Measurements from ENCODE around the gene RABGAP1L.
A peak's percentile ranks its signal among the peaks of the same experiment; 100 is the strongest.

RABGAP1L gene

DNA sequence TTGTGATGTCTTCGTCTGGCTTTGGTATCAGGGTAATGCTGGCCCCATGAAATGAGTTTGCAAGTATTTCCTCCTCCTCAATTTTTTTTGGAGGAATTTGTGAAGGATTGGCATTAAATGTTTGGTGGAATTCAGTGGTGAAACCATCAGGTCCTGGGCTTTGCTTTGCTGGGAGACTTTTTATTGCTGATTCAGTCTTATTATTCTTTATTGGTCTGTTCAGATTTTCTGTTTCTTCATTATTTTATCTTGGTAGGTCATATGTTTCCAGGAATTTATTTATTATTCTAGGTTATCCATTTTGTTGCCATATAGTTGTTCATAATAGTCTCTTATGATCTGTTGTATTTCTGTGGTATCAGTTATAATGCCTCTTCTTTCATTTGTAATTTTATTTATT lies 126.7 kb downstream of the RABGAP1L start:
- Histone ChIP-seq H3K27ac (ENCODE audit: insufficient read depth in 1 of 2, low read depth in 1 of 2, low read length in 2 of 2, poor library complexity in 1 of 2, severe bottlenecking in 2 of 2) (no peak overlapping the region), H3K9me3 (ENCODE audit: control extremely low read depth in 1 of 5, control insufficient read depth in 4 of 5, insufficient read depth in 2 of 5, low read depth in 1 of 5, low read length in 4 of 5) (peaks cover 7 to 34% (median 9%) of the 10 kb centered on the region in 5 experiments), H3K4me3 (ENCODE audit: control insufficient read depth in 1 of 7, extremely low read depth in 1 of 7, insufficient read depth in 4 of 7, low read depth in 2 of 7, low read length in 6 of 7) (no peak overlapping the region), H3K27me3 (replicated peaks in 2 of 5; ENCODE audit: control insufficient read depth in 4 of 5, insufficient read depth in 5 of 5, low read length in 4 of 5) (no peaks in the 10 kb centered on the region), H3K4me1 (ENCODE audit: control extremely low read depth in 1 of 4, control insufficient read depth in 4 of 4, insufficient read depth in 4 of 4, low read length in 3 of 4) (no peaks in the 10 kb centered on the region), H3K36me3 (ENCODE audit: control insufficient read depth in 4 of 4, insufficient read depth in 4 of 4, low read length in 3 of 4) (peaks cover 9 to 61% (median 13%) of the 10 kb centered on the region in 4 experiments)
- CTCF ChIA-PET = no interaction called here
- POLR2A ChIA-PET = no interaction called here
- no peak for DNase-seq
- WGBS (ENCODE audit: insufficient coverage) = no CpG with 5 or more reads among the region's 1 CpG

DNA sequence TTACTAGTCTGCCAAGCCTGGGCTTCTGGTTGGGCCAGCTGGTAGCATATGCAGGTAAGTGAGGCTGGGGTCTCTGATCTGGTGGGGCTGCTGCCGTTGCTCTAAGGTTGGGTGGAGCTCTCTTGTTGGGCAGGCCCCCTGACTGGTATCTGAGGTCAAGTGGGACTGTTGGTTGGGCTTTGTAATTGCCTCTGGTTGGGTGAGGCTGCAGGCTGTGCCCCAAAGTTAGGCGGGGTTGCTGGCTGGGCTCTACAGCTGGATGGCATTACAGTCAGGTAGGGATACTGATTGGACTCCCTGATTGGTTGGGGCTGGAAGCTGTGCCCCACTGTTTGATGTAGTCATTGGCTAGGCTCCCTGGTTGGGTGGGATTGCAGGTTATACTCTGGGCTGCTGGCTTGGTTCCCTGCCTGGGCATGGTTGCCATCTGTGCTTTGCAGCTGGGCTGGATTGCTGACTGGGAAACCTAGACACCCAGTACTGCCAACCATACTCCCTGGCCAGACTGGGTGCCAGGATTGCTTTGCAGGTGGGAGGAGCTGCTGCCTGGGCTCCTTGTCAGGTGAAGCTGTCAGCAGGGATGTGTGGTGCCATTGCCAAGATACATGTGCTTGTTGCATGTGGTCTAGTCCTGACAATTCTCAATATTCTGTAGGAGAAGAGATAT lies 130.5 kb downstream of the RABGAP1L start:
- POLR2A ChIA-PET = no interaction called here
- WGBS (ENCODE audit: insufficient coverage) = 100% methylated on average over 2 of the region's 2 CpGs
- CTCF ChIA-PET = interaction anchor here (1.3 kb wide), 1 partner anchor 9 kb away, joined by 4 read pairs; no protein-coding TSS in a partner anchor

DNA sequence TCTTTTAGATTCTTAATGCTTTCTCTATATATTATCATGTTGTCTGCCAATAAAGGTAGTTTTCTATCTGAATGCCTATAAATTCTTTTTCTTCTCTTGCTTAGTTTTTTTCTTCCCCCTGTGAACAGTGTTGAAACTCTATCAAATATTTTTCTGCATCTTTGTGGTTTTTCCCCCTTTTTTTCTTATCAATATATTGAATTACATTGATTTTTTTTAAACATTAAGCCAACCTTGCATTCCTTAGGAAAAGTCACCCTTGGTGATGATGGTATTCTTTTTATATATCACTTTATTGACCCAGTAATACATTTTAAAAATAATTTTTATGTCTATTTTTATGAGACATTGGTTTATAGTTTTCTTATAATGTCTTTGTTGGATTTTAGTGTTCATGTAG lies 131.7 kb downstream of the RABGAP1L start:
- Histone ChIP-seq H3K4me1 (ENCODE audit: control extremely low read depth in 1 of 4, control insufficient read depth in 4 of 4, insufficient read depth in 4 of 4, low read length in 3 of 4) (no peaks in the 10 kb centered on the region), H3K27me3 (replicated peaks in 2 of 5; ENCODE audit: control insufficient read depth in 4 of 5, insufficient read depth in 5 of 5, low read length in 4 of 5) (no peaks in the 10 kb centered on the region), H3K4me3 (ENCODE audit: control insufficient read depth in 1 of 7, extremely low read depth in 1 of 7, insufficient read depth in 4 of 7, low read depth in 2 of 7, low read length in 6 of 7) (no peak overlapping the region), H3K36me3 (ENCODE audit: control insufficient read depth in 4 of 4, insufficient read depth in 4 of 4, low read length in 3 of 4) (peaks cover 4 to 48% (median 6%) of the 10 kb centered on the region in 4 experiments), H3K27ac (ENCODE audit: insufficient read depth in 1 of 2, low read depth in 1 of 2, low read length in 2 of 2, poor library complexity in 1 of 2, severe bottlenecking in 2 of 2) (no peak overlapping the region), H3K9me3 (ENCODE audit: control extremely low read depth in 1 of 5, control insufficient read depth in 4 of 5, insufficient read depth in 2 of 5, low read depth in 1 of 5, low read length in 4 of 5) (peaks cover 8 to 36% (median 10%) of the 10 kb centered on the region in 5 experiments)
- DNase-seq = peak in 1 of 3 donors; percentile 5
- CTCF ChIA-PET = no interaction called here
- POLR2A ChIA-PET = no interaction called here

More for the DNA sequence above, 130.5 kb downstream of the RABGAP1L start:
- DNase-seq = no peak
- peaks cover 8 to 38% (median 10%) of the 10 kb centered on the region in 5 experiments for H3K9me3 ChIP-seq (ENCODE audit: control extremely low read depth in 1 of 5, control insufficient read depth in 4 of 5, insufficient read depth in 2 of 5, low read depth in 1 of 5, low read length in 4 of 5)
- no peak overlapping the region for H3K27ac ChIP-seq (ENCODE audit: insufficient read depth in 1 of 2, low read depth in 1 of 2, low read length in 2 of 2, poor library complexity in 1 of 2, severe bottlenecking in 2 of 2)
- H3K27me3 ChIP-seq (replicated peaks in 2 of 5; ENCODE audit: control insufficient read depth in 4 of 5, insufficient read depth in 5 of 5, low read length in 4 of 5) = no peaks in the 10 kb centered on the region
- H3K4me3 ChIP-seq (ENCODE audit: control insufficient read depth in 1 of 7, extremely low read depth in 1 of 7, insufficient read depth in 4 of 7, low read depth in 2 of 7, low read length in 6 of 7) = no peak overlapping the region
- peaks cover 4 to 52% (median 8%) of the 10 kb centered on the region in 4 experiments for H3K36me3 ChIP-seq (ENCODE audit: control insufficient read depth in 4 of 4, insufficient read depth in 4 of 4, low read length in 3 of 4)
- H3K4me1 ChIP-seq (ENCODE audit: control extremely low read depth in 1 of 4, control insufficient read depth in 4 of 4, insufficient read depth in 4 of 4, low read length in 3 of 4) = no peaks in the 10 kb centered on the region

DNA sequence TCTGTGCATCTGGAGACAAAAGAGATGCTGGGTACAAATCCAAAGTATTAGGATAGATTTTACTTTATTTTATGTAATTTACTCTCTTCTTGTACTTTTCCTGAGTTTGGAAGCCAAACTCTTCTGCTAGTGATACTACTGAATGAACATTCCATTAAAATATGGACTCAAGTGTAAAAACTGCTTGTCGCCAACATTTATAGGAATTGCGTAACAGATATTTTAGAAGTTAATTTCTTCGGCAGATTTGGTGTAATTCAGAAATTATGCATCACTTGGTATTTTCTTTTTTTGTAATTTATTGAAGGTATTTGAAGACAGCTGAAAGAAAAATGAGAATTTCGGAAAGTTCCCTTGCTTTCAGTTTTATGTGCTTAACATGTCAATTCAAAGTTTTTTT lies 137.0 kb downstream of the RABGAP1L start:
- Histone ChIP-seq H3K36me3 (ENCODE audit: control insufficient read depth in 4 of 4, insufficient read depth in 4 of 4, low read length in 3 of 4) (peaks cover 0 to 26% (median 2%) of the 10 kb centered on the region in 4 experiments), H3K27me3 (replicated peaks in 2 of 5; ENCODE audit: control insufficient read depth in 4 of 5, insufficient read depth in 5 of 5, low read length in 4 of 5) (no peaks in the 10 kb centered on the region), H3K27ac (ENCODE audit: insufficient read depth in 1 of 2, low read depth in 1 of 2, low read length in 2 of 2, poor library complexity in 1 of 2, severe bottlenecking in 2 of 2) (no peak overlapping the region), H3K9me3 (ENCODE audit: control extremely low read depth in 1 of 5, control insufficient read depth in 4 of 5, insufficient read depth in 2 of 5, low read depth in 1 of 5, low read length in 4 of 5) (peaks cover 0 to 13% (median 7%) of the 10 kb centered on the region in 5 experiments), H3K4me1 (ENCODE audit: control extremely low read depth in 1 of 4, control insufficient read depth in 4 of 4, insufficient read depth in 4 of 4, low read length in 3 of 4) (no peaks in the 10 kb centered on the region), H3K4me3 (ENCODE audit: control insufficient read depth in 1 of 7, extremely low read depth in 1 of 7, insufficient read depth in 4 of 7, low read depth in 2 of 7, low read length in 6 of 7) (no peak overlapping the region)
- POLR2A ChIA-PET = no interaction called here
- no peak for DNase-seq
- CTCF ChIA-PET = no interaction called here
- 91% methylated on average over 3 of the region's 4 CpGs for WGBS (ENCODE audit: insufficient coverage)

DNA sequence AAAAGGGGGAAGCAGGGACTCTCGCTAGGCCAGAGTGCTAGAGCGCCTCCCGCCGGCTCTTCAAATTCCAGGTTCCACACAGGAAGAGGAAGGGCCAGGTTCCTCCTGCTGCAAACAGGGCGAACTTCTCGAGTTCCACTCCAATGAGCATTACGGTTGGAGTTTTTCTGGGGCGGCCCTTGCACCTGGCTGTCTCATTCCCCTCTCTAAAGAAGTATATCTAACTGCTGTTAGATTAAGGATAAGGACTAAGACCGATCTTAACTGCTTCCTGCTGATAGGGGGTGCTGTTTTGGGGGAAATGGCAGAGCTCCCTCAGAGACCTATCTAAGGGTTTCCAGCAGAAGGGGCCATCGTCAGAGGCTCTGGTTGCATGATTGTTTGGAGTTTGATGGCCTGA lies 138.0 kb downstream of the RABGAP1L start:
- Histone ChIP-seq H3K27ac (ENCODE audit: insufficient read depth in 1 of 2, low read depth in 1 of 2, low read length in 2 of 2, poor library complexity in 1 of 2, severe bottlenecking in 2 of 2) (no peak overlapping the region), H3K9me3 (ENCODE audit: control extremely low read depth in 1 of 5, control insufficient read depth in 4 of 5, insufficient read depth in 2 of 5, low read depth in 1 of 5, low read length in 4 of 5) (peaks cover 0 to 22% (median 11%) of the 10 kb centered on the region in 5 experiments), H3K4me1 (ENCODE audit: control extremely low read depth in 1 of 4, control insufficient read depth in 4 of 4, insufficient read depth in 4 of 4, low read length in 3 of 4) (no peaks in the 10 kb centered on the region), H3K36me3 (ENCODE audit: control insufficient read depth in 4 of 4, insufficient read depth in 4 of 4, low read length in 3 of 4) (peaks cover 0 to 25% (median 3%) of the 10 kb centered on the region in 4 experiments), H3K4me3 (ENCODE audit: control insufficient read depth in 1 of 7, extremely low read depth in 1 of 7, insufficient read depth in 4 of 7, low read depth in 2 of 7, low read length in 6 of 7) (no peak overlapping the region), H3K27me3 (replicated peaks in 2 of 5; ENCODE audit: control insufficient read depth in 4 of 5, insufficient read depth in 5 of 5, low read length in 4 of 5) (no peaks in the 10 kb centered on the region)
- no peak for DNase-seq
- 98% methylated on average over 6 of the region's 10 CpGs for WGBS (ENCODE audit: insufficient coverage)
- CTCF ChIA-PET = no interaction called here
- POLR2A ChIA-PET = no interaction called here

DNA sequence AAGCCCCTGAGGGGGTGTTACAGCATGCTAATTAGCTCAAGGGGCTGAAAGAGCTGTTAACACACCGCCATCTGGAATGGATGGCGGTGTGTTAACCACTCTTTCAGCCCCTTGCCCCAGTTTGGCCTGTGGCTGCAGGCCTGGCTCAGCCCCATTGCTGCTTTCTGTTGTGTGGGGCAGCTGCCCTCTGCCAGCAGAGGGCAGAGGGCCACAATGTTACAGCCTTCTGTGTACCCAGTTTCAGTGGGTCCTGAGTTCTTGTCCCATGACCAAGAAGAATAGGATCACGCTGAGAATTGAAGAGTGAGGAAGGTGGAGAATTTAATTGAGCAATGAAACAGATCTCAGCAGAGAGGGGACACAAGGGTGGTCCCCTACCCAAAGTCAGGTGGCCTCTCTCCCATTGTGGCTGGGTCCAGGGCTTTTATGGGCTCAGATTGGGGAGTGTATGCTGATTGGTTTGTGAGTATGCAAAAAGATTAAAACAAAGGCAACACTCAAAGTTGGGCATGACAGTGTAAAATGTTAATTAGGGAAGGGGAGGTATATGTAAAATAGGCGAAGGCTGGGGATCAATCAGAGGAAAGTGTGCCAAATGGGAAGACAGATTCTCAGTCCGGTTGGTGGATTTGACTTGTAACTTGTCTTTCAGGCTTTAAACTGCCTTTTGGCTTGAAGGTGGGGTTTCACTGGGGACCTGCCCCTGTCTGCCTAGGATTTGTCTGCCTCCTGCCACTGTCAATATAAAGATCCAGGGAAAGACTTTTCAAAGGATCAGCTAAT lies 142.2 kb downstream of the RABGAP1L start:
- H3K4me1 ChIP-seq (ENCODE audit: control extremely low read depth in 1 of 4, control insufficient read depth in 4 of 4, insufficient read depth in 4 of 4, low read length in 3 of 4) = no peaks in the 10 kb centered on the region
- no peaks in the 10 kb centered on the region for H3K27me3 ChIP-seq (replicated peaks in 2 of 5; ENCODE audit: control insufficient read depth in 4 of 5, insufficient read depth in 5 of 5, low read length in 4 of 5)
- H3K4me3 ChIP-seq (ENCODE audit: control insufficient read depth in 1 of 7, extremely low read depth in 1 of 7, insufficient read depth in 4 of 7, low read depth in 2 of 7, low read length in 6 of 7) = no peak overlapping the region
- 98% methylated on average over 5 of the region's 5 CpGs for WGBS (ENCODE audit: insufficient coverage)
- ChIA-PET CTCF (no interaction called here), POLR2A (no interaction called here)
- H3K36me3 ChIP-seq (ENCODE audit: control insufficient read depth in 4 of 4, insufficient read depth in 4 of 4, low read length in 3 of 4) = peaks cover 4 to 25% (median 5%) of the 10 kb centered on the region in 4 experiments
- H3K9me3 ChIP-seq (ENCODE audit: control extremely low read depth in 1 of 5, control insufficient read depth in 4 of 5, insufficient read depth in 2 of 5, low read depth in 1 of 5, low read length in 4 of 5) = peaks cover 2 to 20% (median 11%) of the 10 kb centered on the region in 5 experiments
- H3K27ac ChIP-seq (ENCODE audit: insufficient read depth in 1 of 2, low read depth in 1 of 2, low read length in 2 of 2, poor library complexity in 1 of 2, severe bottlenecking in 2 of 2) = no peak overlapping the region
- DNase-seq = no peak

DNA sequence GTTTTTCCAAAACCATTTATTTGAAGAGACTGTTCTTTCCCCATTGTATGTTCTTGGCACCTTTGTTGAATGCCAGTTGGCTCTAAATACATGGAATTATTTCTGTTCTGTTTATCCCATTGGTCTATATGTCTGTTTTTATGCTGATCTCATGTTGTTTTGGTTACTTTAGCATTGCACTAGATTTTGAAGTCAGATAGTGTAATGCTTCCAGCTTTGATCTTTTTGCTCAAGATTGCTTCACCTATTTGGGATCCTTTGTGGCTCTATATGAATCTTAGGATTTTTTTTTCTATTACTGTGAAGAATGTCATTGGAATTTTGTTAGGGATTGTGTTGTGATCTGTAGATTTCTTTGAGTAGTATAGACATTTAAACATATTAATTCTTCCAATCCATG lies 149.3 kb downstream of the RABGAP1L start:
- CTCF ChIA-PET = no interaction called here

More for the DNA sequence above, 149.3 kb downstream of the RABGAP1L start:
- DNase-seq = no peak
- no peak overlapping the region for H3K4me3 ChIP-seq (ENCODE audit: control insufficient read depth in 1 of 7, extremely low read depth in 1 of 7, insufficient read depth in 4 of 7, low read depth in 2 of 7, low read length in 6 of 7)
- peaks cover 0 to 32% (median 6%) of the 10 kb centered on the region in 4 experiments for H3K36me3 ChIP-seq (ENCODE audit: control insufficient read depth in 4 of 4, insufficient read depth in 4 of 4, low read length in 3 of 4)
- POLR2A ChIA-PET = no interaction called here
- H3K9me3 ChIP-seq (ENCODE audit: control extremely low read depth in 1 of 5, control insufficient read depth in 4 of 5, insufficient read depth in 2 of 5, low read depth in 1 of 5, low read length in 4 of 5) = peaks cover 0 to 48% (median 12%) of the 10 kb centered on the region in 5 experiments
- H3K27ac ChIP-seq (ENCODE audit: insufficient read depth in 1 of 2, low read depth in 1 of 2, low read length in 2 of 2, poor library complexity in 1 of 2, severe bottlenecking in 2 of 2) = no peak overlapping the region
- no peaks in the 10 kb centered on the region for H3K4me1 ChIP-seq (ENCODE audit: control extremely low read depth in 1 of 4, control insufficient read depth in 4 of 4, insufficient read depth in 4 of 4, low read length in 3 of 4)
- H3K27me3 ChIP-seq (replicated peaks in 2 of 5; ENCODE audit: control insufficient read depth in 4 of 5, insufficient read depth in 5 of 5, low read length in 4 of 5) = no peaks in the 10 kb centered on the region
